Neutrophil (primary cell): Measurements from ENCODE around the gene GNPTG.

Experiments used
- H3K27ac ChIP-seq: fragments of 200-600 bp; sonication (generic); 2 replicates; pipeline ENCODE4 v1.5.1; 2016; ENCODE audit warnings: mild to moderate bottlenecking, moderate library complexity
- H3K27me3 ChIP-seq: fragments of 200-600 bp; sonication (generic); 2 replicates; pipeline ENCODE4 v1.6.0; 2016; ENCODE audit warnings: mild to moderate bottlenecking
- H3K36me3 ChIP-seq: fragments of 200-600 bp; sonication (generic); 2 replicates; pipeline ENCODE4 v1.5.1; 2017
- H3K4me1 ChIP-seq, 2 experiments: fragments of 200-600 bp in 1 of 2; sonication (generic) in 1 of 2; 1 replicate in 1 of 2; 2 replicates in 1 of 2; pipeline versions ENCODE4 v1.5.1 to v1.6.1; 2013 to 2016; ENCODE audit warnings: low read depth in 1 of 2, low read length in 1 of 2, mild to moderate bottlenecking in 1 of 2, moderate library complexity in 1 of 2; ENCODE audit not compliant: control insufficient read depth in 1 of 2, insufficient read depth in 1 of 2
- H3K4me3 ChIP-seq, 2 experiments: fragments of 200-600 bp in 1 of 2; sonication (generic) in 1 of 2; 1 replicate in 1 of 2; 2 replicates in 1 of 2; pipeline ENCODE4 v1.5.1; 2013 to 2016; ENCODE audit warnings: low read depth in 1 of 2, low read length in 1 of 2, mild to moderate bottlenecking in 1 of 2, moderate library complexity in 1 of 2
- H3K9me3 ChIP-seq: fragments of 200-600 bp; sonication (generic); 2 replicates; pipeline ENCODE4 v1.5.1; 2016
- CTCF ChIP-seq: fragments of 200-600 bp; sonication (generic); IDR thresholded peaks from 2 replicates; pipeline ENCODE4 v1.5.1; 2016; ENCODE audit warnings: antibody characterized with exemption

GNPTG gene

GRCh38 chr16:1311738-1312466, 39.8 kb upstream of the GNPTG start:
- no peak for TF ChIP-seq CTCF
- peak overlapping the region in 1 of 2 experiments; percentile 76 for H3K4me3 ChIP-seq
- H3K27ac ChIP-seq, result peak overlapping the region; percentile 94
- peaks cover 43% of the 10 kb centered on the region for H3K36me3 ChIP-seq
- H3K4me1 ChIP-seq, result peaks cover 29 to 35% of the 10 kb centered on the region in 2 experiments
- no peaks in the 10 kb centered on the region for H3K9me3 ChIP-seq
- no peaks in the 10 kb centered on the region for H3K27me3 ChIP-seq

GRCh38 chr16:1312467-1312816, 39.3 kb upstream of the GNPTG start:
- H3K9me3 ChIP-seq, result no peaks in the 10 kb centered on the region
- H3K4me3 ChIP-seq, result no peak overlapping the region
- TF ChIP-seq CTCF, result no peak
- no peaks in the 10 kb centered on the region for H3K27me3 ChIP-seq
- no peak overlapping the region for H3K27ac ChIP-seq
- peaks cover 49% of the 10 kb centered on the region for H3K36me3 ChIP-seq
- H3K4me1 ChIP-seq, result peaks cover 29 to 35% of the 10 kb centered on the region in 2 experiments

- Histone ChIP-seq H3K36me3 (peaks cover 53% of the 10 kb centered on the region), H3K27me3 (no peaks in the 10 kb centered on the region), H3K4me1 (peaks cover 29 to 35% of the 10 kb centered on the region in 2 experiments), H3K27ac (no peak overlapping the region), H3K9me3 (no peaks in the 10 kb centered on the region), H3K4me3 (no peak overlapping the region)
- TF ChIP-seq CTCF, result no peak
These were observed 38.8 kb upstream of the GNPTG start for GRCh38 chr16:1312903-1313302.

GRCh38 chr16:1313721-1314369, 37.9 kb upstream of the GNPTG start:
- Histone ChIP-seq H3K4me3 (no peak overlapping the region), H3K27ac (no peak overlapping the region), H3K27me3 (no peaks in the 10 kb centered on the region), H3K4me1 (peaks cover 24 to 30% of the 10 kb centered on the region in 2 experiments), H3K36me3 (peaks cover 63% of the 10 kb centered on the region), H3K9me3 (no peaks in the 10 kb centered on the region)
- no peak for TF ChIP-seq CTCF

- Histone ChIP-seq H3K4me1 (peaks cover 24 to 27% of the 10 kb centered on the region in 2 experiments), H3K4me3 (no peak overlapping the region), H3K36me3 (peaks cover 70% of the 10 kb centered on the region), H3K27ac (no peak overlapping the region), H3K9me3 (no peaks in the 10 kb centered on the region), H3K27me3 (no peaks in the 10 kb centered on the region)
- TF ChIP-seq CTCF, result no peak
These were observed 37.2 kb upstream of the GNPTG start for GRCh38 chr16:1314399-1315068.
